Nucleus accumbens (tissue), 56 donors: Measurements from ENCODE around the gene DYNC2H1.

ENCODE experiments used
- DNase-seq, 56 donors: peaks; one replicate each; lab custom pipeline; 2025; lab: John Stamatoyannopoulos, UW

DYNC2H1 gene, protein sequence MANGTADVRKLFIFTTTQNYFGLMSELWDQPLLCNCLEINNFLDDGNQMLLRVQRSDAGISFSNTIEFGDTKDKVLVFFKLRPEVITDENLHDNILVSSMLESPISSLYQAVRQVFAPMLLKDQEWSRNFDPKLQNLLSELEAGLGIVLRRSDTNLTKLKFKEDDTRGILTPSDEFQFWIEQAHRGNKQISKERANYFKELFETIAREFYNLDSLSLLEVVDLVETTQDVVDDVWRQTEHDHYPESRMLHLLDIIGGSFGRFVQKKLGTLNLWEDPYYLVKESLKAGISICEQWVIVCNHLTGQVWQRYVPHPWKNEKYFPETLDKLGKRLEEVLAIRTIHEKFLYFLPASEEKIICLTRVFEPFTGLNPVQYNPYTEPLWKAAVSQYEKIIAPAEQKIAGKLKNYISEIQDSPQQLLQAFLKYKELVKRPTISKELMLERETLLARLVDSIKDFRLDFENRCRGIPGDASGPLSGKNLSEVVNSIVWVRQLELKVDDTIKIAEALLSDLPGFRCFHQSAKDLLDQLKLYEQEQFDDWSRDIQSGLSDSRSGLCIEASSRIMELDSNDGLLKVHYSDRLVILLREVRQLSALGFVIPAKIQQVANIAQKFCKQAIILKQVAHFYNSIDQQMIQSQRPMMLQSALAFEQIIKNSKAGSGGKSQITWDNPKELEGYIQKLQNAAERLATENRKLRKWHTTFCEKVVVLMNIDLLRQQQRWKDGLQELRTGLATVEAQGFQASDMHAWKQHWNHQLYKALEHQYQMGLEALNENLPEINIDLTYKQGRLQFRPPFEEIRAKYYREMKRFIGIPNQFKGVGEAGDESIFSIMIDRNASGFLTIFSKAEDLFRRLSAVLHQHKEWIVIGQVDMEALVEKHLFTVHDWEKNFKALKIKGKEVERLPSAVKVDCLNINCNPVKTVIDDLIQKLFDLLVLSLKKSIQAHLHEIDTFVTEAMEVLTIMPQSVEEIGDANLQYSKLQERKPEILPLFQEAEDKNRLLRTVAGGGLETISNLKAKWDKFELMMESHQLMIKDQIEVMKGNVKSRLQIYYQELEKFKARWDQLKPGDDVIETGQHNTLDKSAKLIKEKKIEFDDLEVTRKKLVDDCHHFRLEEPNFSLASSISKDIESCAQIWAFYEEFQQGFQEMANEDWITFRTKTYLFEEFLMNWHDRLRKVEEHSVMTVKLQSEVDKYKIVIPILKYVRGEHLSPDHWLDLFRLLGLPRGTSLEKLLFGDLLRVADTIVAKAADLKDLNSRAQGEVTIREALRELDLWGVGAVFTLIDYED (N-terminal part only)

DNA sequence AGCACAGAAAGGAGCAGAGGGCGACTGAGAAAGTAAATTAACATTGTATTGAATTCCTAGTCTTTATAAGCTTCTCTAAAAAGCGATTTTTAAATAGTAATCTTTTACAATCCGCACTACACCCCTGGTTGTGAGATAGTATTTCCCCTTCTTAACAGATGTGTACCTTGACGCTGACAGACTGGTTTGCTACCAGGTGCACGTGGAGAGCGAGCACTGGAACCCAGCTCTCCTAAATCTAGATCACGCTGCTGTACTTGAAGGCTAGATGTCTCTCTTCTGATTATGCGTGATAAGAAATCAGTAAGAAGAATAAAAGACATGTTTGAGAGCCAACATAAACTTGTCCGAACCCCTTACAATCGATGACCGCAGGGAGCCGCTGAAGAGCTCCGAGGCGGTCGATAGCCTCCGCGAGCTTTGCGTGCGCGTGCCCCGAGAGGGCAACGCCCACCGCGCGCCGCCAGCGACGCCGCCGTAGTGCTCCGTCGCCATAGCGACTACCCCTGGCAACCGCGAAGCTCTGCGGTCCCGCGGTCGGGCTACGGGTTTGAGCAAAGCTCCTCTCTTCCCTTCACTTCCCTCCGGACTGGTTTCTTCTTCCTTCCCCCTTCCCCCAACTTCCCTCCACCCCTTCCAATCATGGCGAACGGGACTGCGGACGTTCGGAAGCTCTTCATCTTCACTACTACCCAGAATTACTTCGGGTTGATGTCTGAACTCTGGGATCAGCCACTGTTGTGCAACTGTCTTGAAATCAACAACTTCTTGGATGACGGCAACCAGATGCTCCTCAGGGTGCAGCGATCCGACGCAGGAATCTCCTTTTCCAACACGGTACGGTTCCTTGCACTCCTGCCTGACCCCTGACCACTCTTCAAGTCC lies at the start of gene DYNC2H1:
Gene DYNC2H1, plus strand, starts transcription at position 494 of the 885 bp plus-strand sequence. Its CDS starts 149 bp downstream, at position 643.
- peak; percentile 12 to 91 (median 77) for DNase-seq

- DNase-seq = no peak
These were observed 47.6 kb upstream of the DYNC2H1 start for GRCh38 chr11:103061656-103062055.

DNA sequence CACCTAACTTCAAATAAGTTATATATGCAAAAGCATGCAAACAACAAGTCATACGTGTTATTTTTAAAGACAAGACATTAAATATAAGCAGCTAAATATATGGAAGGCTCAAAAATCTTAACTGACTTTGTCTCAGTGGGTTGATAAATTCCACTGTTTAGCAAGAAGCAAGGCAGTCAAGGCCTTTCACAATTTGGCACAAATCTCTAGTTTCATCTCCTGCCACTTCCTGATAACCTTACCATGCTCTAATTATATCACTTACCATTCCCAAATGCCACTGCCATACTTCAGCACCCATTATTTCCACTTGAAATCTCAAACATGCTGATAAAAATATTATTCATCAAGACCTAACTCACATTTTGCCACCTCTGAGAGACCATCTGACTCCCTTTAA lies 42.1 kb upstream of the DYNC2H1 start:
- DNase-seq = no peak

- no peak for DNase-seq
These were observed 39.9 kb upstream of the DYNC2H1 start for GRCh38 chr11:103069367-103069766.

DNA sequence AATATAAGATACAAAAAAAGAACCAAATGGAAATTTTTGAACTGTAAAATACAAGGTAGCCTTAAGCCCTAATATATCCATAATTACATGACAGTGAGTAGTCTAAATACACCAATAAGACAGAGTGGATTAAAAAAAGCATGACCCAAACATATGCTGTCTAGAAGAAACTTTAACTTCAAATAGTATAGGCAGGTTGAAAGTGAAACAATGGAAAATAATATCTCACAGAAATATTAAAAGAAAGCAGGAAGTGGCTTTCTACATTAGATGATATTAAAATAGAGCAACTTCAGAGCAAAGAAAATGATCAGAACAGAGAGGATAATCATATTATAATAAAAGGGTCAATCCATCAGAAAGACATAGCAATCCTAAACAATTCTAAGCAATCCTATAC lies 39.1 kb upstream of the DYNC2H1 start:
- DNase-seq = no peak

DNA sequence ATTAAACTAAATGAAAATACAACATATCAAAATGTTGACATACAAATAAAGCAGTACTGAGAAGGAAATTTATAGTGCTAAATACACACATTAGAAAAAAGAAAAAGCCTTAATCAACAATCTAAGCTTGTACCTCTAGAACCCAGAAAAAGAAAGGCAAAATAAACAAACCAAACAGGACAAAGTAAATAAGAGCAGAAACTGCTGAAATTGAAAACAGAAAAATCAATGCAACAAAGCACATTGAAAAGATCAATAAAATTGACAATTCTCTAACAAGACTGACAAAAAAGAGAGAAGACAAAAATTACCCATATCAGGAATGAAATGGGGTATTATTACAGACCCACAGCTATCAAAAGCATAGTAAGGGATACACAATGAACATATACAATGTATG lies 38.2 kb upstream of the DYNC2H1 start:
- no peak for DNase-seq

GRCh38 chr11:103076361-103076760 lies 32.9 kb upstream of the DYNC2H1 start:
- DNase-seq = no peak

- DNase-seq = no peak
These were observed 31.7 kb upstream of the DYNC2H1 start for GRCh38 chr11:103077554-103077953.

DNA sequence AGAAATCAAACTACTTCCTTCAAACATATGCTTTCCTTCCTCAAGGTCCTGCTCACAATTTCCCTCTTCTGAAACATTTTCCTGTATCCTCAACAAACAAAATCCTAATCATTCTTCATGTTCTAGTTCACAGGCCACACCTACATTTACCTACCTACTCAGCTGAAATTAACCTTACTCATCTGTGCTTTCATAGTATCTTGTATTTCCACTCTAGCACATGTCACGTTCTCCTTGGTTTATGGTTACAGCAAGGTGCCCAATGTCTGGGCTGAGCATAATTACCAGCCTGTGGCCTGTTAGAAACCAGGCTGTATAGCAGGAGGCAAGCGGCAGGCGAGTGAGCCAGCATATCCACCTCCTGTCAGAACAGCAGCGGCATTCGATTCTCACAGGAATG lies 30.5 kb upstream of the DYNC2H1 start:
- DNase-seq = no peak

GRCh38 chr11:103079833-103080232 lies 29.4 kb upstream of the DYNC2H1 start:
- DNase-seq = no peak

GRCh38 chr11:103085758-103086365 lies 23.4 kb upstream of the DYNC2H1 start:
- no peak for DNase-seq

- DNase-seq = no peak
These were observed 22.8 kb upstream of the DYNC2H1 start for GRCh38 chr11:103086461-103086860.

- DNase-seq = peak in 33 of 56 donors; percentile 7 to 48 (median 33)
These were observed 18.0 kb upstream of the DYNC2H1 start for GRCh38 chr11:103091064-103091800.

DNA sequence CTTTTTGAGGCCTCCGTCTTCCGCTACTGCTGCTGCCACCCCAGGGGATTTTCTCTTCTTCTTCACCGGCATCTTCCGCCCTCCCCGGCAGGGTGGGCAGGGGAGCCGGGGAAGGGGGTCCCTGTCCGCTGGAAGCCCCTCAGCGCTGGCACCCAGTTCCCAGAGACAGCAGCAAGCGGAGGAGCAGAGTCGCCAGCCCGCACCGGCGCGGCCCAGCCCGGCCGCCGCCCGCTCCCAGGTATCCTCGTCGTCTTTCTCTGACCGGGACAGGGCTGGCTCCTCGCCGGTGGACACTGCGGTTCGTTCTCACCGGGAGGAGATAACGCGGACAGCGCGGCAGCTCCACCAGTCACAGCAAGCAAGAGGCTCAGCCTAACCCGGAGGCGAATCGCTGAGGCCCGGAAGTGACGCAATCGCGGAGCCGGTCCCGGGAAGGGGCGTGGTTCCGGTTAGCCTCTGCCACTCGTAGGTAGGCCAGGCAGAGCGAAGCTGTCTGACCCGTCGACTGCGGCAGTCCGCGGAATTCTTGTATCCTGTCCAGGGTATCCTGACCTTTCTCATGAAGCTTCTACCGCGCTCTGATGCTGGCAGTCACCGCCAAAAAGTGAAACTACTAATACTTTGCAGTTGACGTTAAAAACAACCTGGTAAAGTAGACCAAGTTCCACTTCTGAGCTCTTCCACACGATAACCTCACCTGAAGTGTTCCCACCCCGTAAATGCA lies 17.3 kb upstream of the DYNC2H1 start, which contains the start of gene DCUN1D5:
Gene DCUN1D5, minus strand, starts transcription at position 360 of the 724 bp plus-strand sequence. Its CDS starts 288 bp downstream, at position 72.
- peak; percentile 75 to 97 (median 93) for DNase-seq

- DNase-seq = no peak
These were observed 11.9 kb upstream of the DYNC2H1 start for GRCh38 chr11:103097279-103097678.

DNA sequence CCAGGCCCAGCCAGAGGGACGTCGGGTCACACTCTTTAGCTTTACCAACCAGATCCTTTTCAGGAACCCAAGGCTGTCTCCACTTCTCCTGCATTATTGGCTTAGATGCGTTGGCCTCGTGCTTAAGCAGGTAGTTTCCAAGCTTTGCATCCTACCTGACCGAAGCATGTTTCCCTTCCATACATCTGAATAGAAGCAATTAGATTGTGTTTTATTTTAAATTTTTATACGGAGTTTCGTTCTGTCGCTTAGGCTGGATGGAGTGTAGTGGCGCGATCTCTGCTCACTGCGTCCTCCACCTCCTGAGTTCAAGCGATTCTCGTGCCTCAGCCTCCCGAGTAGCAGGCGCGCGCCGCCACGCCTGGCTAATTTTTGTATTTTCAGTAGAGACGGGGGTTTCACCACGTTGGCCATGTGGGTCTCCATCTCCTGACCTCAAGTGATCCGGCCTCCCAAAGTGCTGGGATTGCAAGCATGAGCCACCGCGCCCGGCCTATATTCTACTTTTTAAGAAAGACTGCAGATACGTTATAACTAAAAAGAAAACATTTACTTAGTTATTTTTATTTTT lies 677 bp downstream of the DYNC2H1 start:
- DNase-seq = peak in 15 of 56 donors; percentile 1 to 36 (median 15)

DNA sequence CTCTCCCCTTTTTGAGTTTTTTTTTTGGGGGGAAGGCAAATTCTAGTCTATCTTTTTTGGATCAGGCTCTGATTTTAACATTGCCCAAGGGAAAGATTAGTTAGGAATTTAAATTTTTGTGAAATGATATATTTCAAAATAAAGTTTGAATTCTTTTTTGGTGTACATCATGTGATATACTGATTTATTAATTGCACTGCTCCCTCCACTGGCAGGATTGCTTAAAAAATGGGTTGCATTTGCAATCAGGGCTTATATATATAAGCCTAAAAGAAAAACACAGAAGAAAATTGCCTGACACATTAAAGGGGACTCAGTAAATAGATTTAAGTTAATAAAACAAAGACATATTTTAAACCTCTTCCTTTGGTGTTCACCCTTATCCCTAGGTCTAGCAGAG lies 1.2 kb downstream of the DYNC2H1 start:
- no peak for DNase-seq
